ENCODE results near the gene NSL1. TPM values are rescaled to one million over a fixed set of nuclear protein-coding genes. Genes with fewer than 3 reads are reported as not detected.

The NSL1 gene
- total and polyA plus RNA-seq, 4 donors, result 9.2 to 48.8 (median 27.0) TPM

DNA sequence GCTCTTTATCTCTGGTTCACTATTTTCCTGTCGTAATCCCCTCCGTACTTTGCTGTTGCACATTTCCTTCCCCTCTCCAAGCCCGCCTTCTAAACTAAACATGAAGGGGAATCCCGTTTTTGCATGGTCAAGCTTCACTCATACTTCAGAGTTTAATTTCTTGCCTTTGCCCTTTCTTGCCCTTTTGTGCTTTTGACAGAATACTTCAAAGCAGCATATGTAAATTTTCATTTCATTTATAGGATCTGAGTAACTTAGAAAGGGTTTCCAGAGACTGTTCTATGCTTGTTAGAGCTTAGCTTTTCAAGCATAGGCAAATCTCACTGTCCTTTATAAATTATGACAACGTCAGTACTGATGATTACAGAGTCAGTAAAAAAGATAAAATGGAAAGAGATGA is 28.1 kb upstream of the NSL1 start:
- H3K4me3 ChIP-seq, result no peak overlapping the region
- TF ChIP-seq, protein P1, sequence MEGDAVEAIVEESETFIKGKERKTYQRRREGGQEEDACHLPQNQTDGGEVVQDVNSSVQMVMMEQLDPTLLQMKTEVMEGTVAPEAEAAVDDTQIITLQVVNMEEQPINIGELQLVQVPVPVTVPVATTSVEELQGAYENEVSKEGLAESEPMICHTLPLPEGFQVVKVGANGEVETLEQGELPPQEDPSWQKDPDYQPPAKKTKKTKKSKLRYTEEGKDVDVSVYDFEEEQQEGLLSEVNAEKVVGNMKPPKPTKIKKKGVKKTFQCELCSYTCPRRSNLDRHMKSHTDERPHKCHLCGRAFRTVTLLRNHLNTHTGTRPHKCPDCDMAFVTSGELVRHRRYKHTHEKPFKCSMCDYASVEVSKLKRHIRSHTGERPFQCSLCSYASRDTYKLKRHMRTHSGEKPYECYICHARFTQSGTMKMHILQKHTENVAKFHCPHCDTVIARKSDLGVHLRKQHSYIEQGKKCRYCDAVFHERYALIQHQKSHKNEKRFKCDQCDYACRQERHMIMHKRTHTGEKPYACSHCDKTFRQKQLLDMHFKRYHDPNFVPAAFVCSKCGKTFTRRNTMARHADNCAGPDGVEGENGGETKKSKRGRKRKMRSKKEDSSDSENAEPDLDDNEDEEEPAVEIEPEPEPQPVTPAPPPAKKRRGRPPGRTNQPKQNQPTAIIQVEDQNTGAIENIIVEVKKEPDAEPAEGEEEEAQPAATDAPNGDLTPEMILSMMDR (IDR thresholded peaks at IDR 0.05; ENCODE audit: control extremely low read depth, extremely low read depth), result no peak
- peak in 1 of 3 donors; percentile 13 for DNase-seq
- H3K36me3 ChIP-seq (ENCODE audit: control insufficient read depth in 4 of 4, insufficient read depth in 4 of 4, low read length in 4 of 4), result no peaks in the 10 kb centered on the region
- WGBS, 2 donors, result 7 to 8% methylated on average over 5 of the region's 5 CpGs
- H3K27ac ChIP-seq (ENCODE audit: low read depth in 1 of 2, low read length in 1 of 2), result no peak overlapping the region
- H3K27me3 ChIP-seq (ENCODE audit: control insufficient read depth in 3 of 3, insufficient read depth in 3 of 3, low read length in 2 of 3), result no peaks in the 10 kb centered on the region
- no peaks in the 10 kb centered on the region for H3K9me3 ChIP-seq (ENCODE audit: control insufficient read depth in 4 of 4, insufficient read depth in 3 of 4, low read length in 3 of 4)
- no peak overlapping the region for H3K9ac ChIP-seq (ENCODE audit: insufficient read depth in 1 of 2, low read length in 2 of 2)
- ATAC-seq (ENCODE audit: insufficient read depth, low FRiP score), result no peak
- H3K4me1 ChIP-seq (ENCODE audit: control insufficient read depth in 5 of 5, insufficient read depth in 5 of 5, low read length in 5 of 5), result no peaks in the 10 kb centered on the region

DNA sequence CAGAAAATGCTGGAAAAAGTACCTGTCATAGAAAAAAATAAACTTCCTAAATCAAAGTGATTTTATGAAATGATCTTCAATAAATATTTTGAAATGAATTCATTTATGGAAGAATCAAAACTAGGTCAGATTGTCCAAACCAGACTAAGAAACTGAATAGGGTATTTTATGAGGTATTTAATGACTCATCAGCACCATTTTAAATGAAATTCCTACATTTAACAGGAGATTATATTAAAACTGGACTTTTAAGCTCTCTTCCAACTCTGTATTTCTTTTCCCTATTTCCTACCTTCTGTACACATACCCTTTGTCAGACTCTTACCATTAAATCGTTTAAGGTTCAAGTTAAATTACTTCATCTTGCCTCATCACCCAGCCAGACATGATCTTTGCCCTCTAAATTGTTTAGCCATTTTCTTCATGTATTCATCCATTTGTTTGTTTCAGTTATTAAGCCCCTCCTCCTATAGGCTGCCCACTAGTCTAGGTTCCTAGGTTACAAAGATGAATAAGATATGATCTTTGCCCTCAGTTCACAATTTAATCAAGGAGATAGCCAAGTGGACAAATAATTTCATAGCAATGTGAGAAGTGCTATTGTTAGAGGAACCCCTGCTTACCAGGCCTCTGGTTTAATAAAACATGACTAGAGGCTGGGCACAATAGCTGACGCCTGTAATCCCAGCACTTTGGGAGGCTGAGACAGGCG is 25.1 kb upstream of the NSL1 start:
- Histone ChIP-seq H3K36me3 (ENCODE audit: control insufficient read depth in 4 of 4, insufficient read depth in 4 of 4, low read length in 4 of 4) (peaks cover 0 to 6% (median 0%) of the 10 kb centered on the region in 4 donors), H3K9ac (ENCODE audit: insufficient read depth in 1 of 2, low read length in 2 of 2) (no peak overlapping the region), H3K9me3 (ENCODE audit: control insufficient read depth in 4 of 4, insufficient read depth in 3 of 4, low read length in 3 of 4) (no peaks in the 10 kb centered on the region), H3K27ac (ENCODE audit: low read depth in 1 of 2, low read length in 1 of 2) (no peak overlapping the region), H3K4me1 (ENCODE audit: control insufficient read depth in 5 of 5, insufficient read depth in 5 of 5, low read length in 5 of 5) (peaks cover 0 to 1% (median 0%) of the 10 kb centered on the region in 5 donors), H3K27me3 (ENCODE audit: control insufficient read depth in 3 of 3, insufficient read depth in 3 of 3, low read length in 2 of 3) (no peaks in the 10 kb centered on the region), H3K4me3 (no peak overlapping the region)
- TF ChIP-seq, protein P1 (IDR thresholded peaks at IDR 0.05; ENCODE audit: control extremely low read depth, extremely low read depth), result no peak
- DNase-seq, result no peak
- WGBS, 2 donors, result 79 to 96% methylated on average over 3 of the region's 3 CpGs
- ATAC-seq (ENCODE audit: insufficient read depth, low FRiP score), result no peak

DNA sequence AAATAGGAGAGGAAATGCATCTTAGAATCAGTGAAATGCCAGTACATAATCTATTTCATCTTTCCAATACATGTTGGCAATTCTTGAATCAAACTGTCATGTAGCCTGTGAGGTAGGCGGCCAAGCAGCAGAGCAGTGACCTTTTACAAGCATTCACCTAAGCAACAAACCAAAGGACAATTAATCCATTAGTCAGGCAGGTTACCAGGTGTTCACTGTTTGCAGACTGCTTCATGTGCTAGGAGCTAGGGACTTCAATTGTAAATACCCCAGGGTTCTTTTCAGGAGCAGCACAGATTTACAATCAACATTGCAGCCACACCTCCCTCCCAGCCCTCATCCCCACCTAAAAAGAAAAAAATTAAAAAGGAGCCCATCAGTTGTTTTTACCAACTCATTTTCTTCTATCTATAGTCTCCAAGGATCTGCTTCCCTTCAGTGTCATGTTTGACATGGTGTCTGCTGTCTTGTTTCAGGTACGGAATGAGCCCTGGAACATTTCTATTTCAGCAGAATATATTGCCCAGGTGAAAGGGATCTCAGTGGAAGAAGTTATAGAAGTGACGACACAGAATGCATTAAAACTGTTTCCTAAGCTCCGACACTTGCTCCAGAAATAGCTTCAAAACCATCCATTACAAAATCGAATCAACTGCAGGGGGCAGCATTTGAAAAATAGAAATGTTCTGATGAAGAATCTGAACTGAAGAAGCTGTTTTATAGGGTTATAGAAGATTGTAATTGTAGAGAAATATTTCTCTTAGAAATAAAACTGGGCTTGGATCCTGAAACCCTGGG is 23.2 kb upstream of the NSL1 start:
- H3K4me1 ChIP-seq (ENCODE audit: control insufficient read depth in 5 of 5, insufficient read depth in 5 of 5, low read length in 5 of 5), result peaks cover 0 to 1% (median 0%) of the 10 kb centered on the region in 5 donors
- DNase-seq, result peak in 2 of 3 donors; percentile 56 to 59
- H3K9me3 ChIP-seq (ENCODE audit: control insufficient read depth in 4 of 4, insufficient read depth in 3 of 4, low read length in 3 of 4), result no peaks in the 10 kb centered on the region
- ATAC-seq (ENCODE audit: insufficient read depth, low FRiP score), result no peak
- H3K4me3 ChIP-seq, result no peak overlapping the region
- no peak overlapping the region for H3K27ac ChIP-seq (ENCODE audit: low read depth in 1 of 2, low read length in 1 of 2)
- TF ChIP-seq, protein P1 (IDR thresholded peaks at IDR 0.05; ENCODE audit: control extremely low read depth, extremely low read depth), result no peak
- H3K27me3 ChIP-seq (ENCODE audit: control insufficient read depth in 3 of 3, insufficient read depth in 3 of 3, low read length in 2 of 3), result no peaks in the 10 kb centered on the region
- H3K36me3 ChIP-seq (ENCODE audit: control insufficient read depth in 4 of 4, insufficient read depth in 4 of 4, low read length in 4 of 4), result peaks cover 0 to 6% (median 0%) of the 10 kb centered on the region in 4 donors
- H3K9ac ChIP-seq (ENCODE audit: insufficient read depth in 1 of 2, low read length in 2 of 2), result no peak overlapping the region
- 56 to 60% methylated on average over 5 of the region's 5 CpGs for WGBS, 2 donors
